Measurements from ENCODE around the gene LRPAP1.
"Not testable (repeated sequence)": the region's sequence is repeated elsewhere in the genome, so short reads cannot be mapped to it uniquely, and the experiment has no call there.

Gene LRPAP1

DNA sequence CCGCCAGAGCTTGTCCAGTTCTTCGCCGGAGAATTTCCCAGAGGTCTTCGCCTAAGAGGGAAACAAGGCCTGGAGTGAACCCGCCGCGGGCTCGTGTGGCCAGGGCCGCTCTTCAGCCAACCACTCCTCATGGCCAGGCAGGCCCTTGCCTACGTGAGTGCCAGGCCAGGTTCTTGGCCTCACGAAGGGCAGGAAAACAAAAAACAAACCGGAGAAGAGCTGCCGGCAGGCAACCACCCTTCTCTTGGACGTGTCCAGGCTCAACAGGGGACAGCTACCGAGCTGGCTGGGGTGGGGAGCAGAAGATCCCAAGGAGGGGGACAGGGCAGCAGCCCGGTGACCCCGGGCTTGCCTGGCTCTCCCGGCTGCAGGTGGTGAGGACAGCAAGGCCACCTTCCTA is 13.3 kb downstream of the LRPAP1 start:
- no peak for DNase-seq (ENCODE audit: low spot score)

DNA sequence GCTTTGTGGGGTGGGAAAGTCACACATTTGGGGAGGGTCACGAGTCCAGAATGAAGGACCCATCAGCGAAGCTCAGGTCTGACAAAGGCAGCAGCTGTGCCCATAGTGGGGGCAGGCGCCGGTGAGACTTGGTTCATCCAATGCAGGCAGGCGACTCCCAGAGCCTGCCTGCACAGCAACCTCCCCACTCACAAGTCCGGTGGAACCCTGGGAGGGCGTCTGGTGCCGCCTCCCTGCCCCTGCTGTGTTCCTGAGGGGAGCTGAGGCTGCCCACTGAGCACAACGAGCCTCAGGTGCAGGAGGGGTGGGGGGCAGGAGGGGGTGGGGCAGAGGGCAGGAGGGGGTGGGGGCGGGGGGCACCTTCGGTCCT is 13.7 kb downstream of the LRPAP1 start:
- no peak for DNase-seq (ENCODE audit: low spot score)

GRCh38 chr4:3517731-3518510 is 14.3 kb downstream of the LRPAP1 start:
- no peak for DNase-seq (ENCODE audit: low spot score)

GRCh38 chr4:3516836-3517730 is 15.1 kb downstream of the LRPAP1 start:
- no peak for DNase-seq (ENCODE audit: low spot score)

DNA sequence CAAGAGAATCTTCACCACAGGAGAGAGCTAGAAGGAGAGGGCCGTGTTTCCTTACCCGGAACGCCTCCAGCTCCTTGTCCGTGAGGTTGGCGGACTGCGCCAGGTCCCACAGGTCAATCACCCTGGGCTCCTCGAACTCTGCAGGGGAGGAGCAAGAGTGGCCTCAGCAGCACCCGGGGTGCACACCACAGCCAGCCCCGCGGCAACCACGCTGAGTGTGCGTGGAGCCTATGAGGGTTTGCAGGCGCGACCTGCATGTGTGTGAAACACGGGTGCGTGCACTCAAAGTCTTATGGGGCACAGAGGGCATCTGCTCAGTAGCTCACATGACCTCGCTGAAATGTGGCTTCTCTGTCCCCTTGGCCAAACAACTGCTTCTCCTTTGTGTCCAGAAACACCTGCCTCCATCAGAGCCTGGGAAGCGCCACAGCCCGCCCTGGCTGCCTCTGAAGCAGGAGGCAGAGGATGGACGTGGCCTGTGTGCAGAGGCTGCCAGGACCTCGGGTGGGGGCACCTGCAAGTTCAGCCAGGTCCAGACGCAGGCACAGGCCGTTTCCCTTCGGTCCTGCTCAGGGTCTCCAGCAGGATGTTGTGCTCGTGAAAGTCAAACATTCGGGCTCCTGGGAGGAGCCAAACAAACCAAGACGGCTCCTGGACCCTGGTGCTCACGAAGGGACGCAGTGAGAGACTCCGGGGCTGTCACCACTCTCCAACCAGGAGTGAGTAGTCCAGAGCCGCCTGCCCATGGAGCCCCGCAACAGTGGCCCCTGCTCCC is 16.0 kb downstream of the LRPAP1 start:
- no peak for DNase-seq (ENCODE audit: low spot score)

- no peak for DNase-seq (ENCODE audit: low spot score)
These were observed 16.6 kb downstream of the LRPAP1 start for GRCh38 chr4:3515646-3516045.

- DNase-seq (ENCODE audit: low spot score): no peak
These were observed 17.3 kb downstream of the LRPAP1 start for GRCh38 chr4:3514806-3515501.

DNA sequence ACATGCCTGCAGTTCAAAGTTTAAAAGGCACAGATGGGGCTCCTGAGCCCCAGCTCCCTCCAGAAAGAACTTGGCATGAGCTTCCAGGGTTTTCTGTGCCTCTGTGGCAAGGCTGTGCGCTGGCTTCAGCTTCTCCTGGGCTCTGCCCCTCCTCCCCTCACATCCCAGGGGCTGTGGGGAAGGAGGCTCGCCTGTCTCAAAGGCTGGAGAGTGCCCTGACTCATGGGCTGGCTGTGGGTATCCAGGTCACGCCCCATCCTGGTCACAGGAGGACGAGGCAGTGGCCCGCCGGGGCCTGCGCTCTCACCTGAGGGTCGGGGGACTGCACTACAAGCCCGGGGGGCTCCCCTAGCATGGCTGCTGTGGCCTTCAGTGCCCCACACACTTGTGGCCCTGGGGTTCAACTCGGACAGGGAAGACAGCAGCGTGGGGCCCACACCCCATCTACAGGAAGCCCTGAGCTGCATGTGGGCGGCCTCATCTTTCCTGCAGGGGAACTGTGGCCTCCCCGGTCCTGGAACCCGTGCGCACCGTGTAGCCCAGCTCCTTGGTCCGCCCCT is 17.9 kb downstream of the LRPAP1 start:
- DNase-seq (ENCODE audit: low spot score): no peak

- no peak for DNase-seq (ENCODE audit: low spot score)
These were observed 18.4 kb downstream of the LRPAP1 start for GRCh38 chr4:3513807-3514206.

- no peak for DNase-seq (ENCODE audit: low spot score)
These were observed 19.5 kb downstream of the LRPAP1 start for GRCh38 chr4:3512719-3513118.

DNA sequence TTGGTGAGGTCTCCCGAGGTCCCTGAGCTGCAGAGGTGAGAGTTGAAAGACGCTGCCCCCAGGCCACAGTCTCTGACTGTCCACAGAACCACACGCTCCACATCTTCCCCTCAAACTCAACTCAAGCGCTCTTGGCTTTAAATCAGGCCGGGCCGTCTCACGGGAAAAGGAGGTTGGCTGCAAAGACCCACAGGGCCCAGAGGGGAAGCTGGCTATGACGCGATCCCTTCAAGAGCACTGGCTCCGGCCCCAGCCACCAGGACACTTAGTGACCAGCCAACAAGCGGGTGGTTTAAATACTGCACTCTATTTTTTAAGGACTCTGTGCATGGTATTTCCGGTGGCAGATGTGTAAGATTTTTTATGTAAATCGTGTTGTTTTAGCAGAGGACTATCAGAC is 19.9 kb downstream of the LRPAP1 start:
- DNase-seq (ENCODE audit: low spot score): no peak

DNA sequence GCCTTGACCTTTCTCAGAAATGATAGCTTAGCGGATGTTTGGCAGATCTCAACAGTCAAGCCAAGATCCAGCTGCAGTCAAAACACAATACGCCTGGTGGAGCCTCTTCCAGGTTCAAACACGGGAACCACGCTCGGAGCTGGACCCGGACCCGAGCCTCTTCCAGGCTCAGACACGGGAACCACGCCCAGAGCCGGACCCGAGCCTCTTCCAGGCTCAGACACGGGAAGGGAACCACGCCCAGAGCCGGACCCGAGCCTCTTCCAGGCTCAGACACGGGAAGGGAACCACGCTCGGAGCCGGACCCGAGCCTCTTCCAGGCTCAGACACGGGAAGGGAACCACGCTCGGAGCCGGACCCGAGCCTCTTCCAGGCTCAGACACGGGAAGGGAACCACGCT is 20.6 kb downstream of the LRPAP1 start:
- DNase-seq (ENCODE audit: low spot score): not testable (repeated sequence)

DNA sequence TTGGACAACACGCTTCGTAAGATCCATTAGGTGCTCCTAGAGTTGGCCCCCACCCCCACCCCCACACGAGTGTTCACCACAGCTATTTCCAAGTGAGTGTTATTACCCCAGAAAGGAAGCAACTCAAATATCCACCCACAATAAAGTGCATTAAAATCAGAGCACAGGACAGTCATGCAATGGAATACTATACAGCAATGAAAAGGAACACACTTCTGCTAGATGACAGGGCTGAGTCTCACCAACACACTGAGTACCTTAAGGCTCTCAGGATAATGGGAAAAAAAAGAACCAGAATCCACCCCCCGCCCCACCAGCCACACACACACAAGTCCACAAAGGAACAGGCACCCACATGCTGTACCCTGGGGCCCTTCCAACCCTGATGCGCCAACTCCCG is 21.0 kb downstream of the LRPAP1 start:
- no peak for DNase-seq (ENCODE audit: low spot score)

DNA sequence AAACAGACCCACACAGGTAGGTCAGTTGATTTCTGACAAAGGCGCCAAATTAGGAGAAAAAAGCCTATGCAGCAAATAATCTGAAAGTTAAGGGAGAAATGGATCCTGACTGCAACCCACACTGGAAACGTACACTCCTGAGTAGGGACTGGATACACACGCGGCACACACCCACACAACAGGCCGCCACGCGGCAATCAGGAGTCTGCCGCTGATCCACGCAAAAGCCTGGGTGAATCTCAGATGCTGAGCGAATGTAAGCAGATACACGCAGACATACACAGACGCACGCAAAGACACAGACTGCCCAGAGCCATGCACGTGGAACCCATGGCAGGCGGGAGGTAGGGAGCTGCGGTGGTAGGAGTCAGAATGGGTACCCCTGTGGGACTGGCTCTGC is 21.7 kb downstream of the LRPAP1 start:
- DNase-seq (ENCODE audit: low spot score): no peak

DNA sequence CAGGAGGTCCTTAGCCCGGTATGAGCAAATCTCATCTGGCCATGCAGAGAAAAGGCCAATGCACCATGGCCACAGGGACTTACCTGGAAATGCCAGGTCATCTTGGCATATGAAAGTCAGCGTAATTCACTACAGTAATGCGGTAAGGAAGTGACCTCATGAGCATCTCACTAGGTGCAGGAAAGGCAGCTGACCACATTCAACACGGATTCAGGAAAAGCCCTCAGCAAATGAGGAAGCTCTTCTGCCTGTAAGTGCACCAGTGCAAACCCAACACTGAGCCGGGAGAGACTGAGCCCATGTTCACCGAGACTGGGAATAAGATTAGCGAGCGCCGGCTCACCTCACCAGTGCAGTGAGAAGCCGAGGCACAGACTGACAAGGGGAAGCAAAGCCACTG is 23.7 kb downstream of the LRPAP1 start:
- no peak for DNase-seq (ENCODE audit: low spot score)

DNA sequence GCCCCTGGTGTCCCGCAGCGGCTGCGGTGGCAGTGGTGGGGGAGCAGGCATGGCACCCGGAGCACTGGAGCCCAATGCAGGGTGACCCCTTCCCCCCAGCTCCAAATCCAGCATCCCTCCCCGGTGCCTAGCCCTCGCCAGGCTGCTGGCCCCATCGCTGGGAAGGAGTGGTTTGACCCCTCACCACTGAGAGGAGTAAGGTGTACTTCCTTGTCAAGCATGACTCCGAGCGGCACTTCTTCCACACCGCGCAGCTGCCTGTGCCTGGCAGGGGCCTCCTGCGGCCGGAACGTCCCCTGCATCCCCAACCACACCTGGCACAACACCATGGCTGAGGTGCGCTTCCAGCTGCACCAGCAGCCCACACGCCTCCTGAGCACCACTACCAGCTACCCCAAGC is 27.0 kb downstream of the LRPAP1 start:
- no peak for DNase-seq (ENCODE audit: low spot score)

- DNase-seq (ENCODE audit: low spot score): no peak
These were observed 29.0 kb downstream of the LRPAP1 start for GRCh38 chr4:3502941-3503936.

GRCh38 chr4:3501825-3502425 is 30.3 kb downstream of the LRPAP1 start:
- no peak for DNase-seq (ENCODE audit: low spot score)

DNA sequence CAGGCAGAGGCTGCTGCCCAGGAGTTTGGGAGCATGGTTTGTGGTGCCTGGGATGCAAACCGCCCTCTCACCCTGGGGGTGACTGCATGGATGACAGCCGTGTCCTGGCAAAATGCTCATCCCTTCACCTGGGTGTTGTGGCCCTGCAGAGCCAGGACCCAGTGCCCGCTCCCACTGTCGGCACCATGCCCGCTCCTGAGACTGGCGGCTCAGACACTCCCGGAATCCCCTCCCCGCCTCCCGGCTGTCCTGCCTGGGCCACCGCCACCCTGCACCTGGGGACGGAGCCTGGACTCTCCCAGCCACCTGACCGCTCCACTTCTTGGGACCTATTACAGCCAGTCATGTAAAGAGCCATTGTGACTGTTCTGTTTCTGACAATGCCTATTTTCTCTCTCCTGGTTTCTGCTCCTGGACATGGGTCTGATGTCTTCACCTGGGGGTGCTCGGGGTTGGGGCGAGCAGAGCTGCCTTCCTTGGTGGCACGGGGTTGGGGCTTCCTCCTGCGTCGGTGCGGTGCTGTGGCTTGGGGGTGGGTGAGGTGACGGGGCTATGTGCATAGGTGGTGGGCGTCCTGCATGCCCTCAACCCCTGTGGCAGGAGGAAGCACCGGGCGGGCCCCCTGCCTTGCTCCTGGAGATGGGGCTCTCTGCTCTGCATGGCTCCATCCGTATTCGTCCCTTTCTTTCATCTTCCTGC is 30.9 kb downstream of the LRPAP1 start:
- no peak for DNase-seq (ENCODE audit: low spot score)
